ENCODE results near the gene DNAL4.

Gene DNAL4, protein sequence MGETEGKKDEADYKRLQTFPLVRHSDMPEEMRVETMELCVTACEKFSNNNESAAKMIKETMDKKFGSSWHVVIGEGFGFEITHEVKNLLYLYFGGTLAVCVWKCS

DNA sequence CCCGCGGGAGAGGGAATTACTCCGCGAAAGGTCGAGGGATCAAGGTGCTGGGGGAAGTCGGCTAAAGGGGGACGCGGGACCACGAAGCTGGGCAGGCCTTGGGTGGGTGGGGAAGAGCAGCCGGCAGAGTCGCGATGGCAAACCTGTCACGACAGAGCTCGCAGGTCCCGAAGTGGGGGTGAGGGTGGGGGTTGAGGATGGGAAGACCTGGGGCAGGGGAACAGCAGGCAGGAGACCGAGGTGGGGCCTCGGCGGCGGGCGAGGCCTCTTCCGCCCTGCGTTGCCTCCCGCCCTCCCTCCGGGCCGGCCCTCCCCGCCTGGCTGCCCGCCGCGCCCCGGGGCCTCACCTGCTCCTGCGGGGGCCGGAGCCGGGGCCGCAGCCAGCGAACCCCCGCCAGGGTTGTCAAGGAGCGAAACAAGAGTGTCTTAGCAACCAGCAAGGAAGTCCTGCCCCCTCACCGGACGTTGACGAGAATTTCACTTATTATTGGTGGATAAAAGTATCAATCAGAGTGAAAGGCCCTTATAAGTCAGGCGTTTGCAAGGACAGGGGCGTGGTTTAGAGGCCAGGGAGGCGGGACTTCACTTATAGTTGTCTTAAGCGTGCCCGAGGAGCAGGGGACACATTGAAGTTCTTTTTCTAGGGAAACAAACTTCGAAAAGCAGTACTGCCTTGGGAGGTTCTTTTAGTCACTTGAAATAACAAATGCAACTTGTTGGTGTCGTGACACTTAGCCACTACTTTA lies at the start of gene DNAL4:
Gene DNAL4 (minus strand): TSS at position 423 of the 746 bp plus-strand sequence. CDS start 11,412 bp downstream, outside the sequence.
- DNase-seq, result peak; percentile 98

DNA sequence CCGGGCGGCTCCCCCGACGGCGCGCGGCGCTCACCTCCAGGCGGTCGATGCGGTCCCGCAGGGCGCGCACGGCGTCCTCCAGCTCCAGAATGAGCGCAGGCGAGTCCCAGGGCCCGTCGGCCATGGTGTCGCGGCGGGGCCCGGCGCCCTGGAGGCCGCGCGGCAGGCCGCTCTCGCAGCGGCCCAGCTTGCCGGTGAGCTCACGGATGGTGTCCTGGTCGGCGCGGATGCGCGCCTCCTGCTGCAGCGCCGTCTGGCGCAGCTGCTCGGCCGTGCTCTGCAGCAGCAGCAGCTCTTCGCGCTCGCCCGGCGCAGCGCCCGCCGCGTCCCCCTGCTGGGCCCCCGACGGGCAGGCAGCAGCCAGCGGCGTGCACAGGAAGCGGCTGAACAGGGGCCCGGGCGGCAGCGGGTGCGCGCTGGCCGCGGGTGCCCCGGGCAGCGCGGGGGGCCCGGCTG lies 49.3 kb upstream of the DNAL4 start:
- peak; percentile 69 for DNase-seq

DNA sequence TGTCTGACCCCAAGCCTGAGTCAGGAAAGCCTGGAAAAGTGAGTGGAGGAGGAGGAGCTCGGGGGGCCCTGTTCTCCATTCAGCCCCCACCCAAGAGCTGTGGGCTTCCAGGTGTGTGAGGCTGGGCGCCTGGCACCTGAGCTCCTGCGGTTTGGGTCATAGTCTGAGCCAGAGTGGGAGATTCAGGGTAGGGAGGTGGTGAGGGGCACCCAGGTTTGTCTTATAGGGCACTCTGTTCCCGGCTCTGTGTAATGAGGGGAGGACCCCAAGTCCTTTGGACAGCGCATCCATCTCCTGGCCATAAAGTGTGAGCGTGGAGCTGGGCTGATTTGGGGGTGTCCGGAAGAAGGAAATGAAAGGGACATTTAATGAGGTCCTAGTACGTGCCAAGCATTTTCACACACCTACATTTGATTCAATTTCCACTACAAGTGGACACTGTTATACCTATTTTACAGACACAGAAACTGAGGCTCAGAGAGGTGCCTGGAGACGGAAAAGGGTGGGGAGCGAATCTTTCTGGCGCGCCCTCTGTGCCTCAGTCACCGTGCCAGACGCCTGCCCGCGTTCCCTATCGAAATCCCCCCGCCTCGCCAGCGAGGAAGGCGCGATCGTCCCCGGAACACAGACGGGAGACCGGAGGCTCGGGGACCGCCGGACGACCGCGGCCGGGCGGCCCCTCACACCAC lies 48.7 kb upstream of the DNAL4 start:
- DNase-seq, result no peak

DNA sequence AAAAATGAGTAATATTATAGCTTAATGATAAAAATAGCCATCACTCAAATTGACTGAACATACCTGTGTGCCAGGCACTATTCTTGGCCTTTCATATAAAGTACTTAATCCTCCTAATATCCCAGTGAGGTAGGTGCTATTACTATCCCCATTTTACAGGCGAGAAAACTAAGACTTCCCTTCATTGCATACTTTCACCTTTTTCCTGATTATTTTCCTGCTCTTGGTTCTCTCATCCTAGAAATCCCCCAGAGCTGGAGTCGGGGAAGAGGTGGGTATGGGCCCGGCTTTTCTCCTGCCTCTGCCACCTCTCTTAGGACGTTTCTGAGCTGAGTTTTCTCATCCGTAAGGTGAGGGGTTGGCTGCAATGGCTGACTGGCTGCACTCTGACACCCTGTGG lies 47.7 kb upstream of the DNAL4 start:
- DNase-seq, result no peak

DNA sequence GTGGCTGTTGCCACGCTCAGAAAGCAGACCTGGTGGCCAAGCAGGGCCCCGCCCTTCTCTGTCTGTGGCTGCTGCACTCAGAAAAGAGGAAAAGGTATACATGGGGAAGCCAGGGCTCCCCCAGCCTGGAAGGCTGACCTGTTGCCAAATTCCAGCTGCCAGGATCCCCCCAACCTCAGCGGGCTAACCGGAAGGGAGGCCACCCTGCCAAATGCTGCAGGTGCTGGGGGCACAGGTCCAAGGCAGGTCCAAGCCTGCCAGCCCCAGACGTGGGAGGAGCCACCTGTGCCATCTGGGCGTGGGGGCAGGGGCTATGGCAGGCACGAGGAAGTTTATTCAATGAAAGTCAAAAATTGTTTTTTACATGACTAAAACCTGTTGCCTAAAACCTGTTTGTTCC lies 47.3 kb upstream of the DNAL4 start:
- peak; percentile 55 for DNase-seq

DNA sequence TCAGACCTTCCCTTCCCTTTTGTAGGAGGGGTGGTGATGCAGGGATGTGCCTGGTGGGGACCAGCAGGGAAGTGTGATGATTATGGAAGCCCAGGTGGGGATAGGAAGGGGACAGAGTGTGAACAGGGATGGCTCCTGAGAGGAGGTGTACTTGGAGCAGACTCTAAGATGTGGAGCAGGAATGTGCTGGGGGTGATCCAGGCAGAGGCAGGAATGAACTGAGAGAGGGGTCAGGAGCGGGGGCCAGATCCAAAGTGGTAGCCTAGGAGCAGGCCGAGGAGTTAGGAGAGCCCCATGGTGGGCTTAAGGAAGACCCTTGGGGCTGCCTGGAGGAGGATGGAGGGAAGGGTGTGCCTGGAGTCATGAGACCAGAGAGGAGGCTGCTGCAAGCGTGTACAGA lies 46.2 kb upstream of the DNAL4 start:
- DNase-seq, result no peak

DNA sequence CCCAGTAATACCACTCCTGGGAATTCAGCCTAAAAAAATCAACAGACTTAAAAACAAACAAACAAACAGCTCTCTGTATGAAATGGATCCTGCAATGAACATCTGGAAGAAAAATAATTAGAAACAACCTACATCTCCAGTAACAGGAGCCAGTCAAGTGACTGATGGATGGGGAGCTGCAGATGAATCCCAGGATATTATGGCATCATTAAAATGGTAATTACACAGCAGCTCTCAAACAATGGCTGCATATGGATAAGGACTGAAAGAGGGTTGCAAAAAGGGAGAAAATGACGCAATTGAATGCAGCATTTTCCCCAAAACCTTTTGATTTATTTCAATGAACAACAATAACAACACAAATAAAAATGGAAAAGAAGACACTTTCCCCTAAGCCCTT lies 45.7 kb upstream of the DNAL4 start:
- DNase-seq, result no peak

DNA sequence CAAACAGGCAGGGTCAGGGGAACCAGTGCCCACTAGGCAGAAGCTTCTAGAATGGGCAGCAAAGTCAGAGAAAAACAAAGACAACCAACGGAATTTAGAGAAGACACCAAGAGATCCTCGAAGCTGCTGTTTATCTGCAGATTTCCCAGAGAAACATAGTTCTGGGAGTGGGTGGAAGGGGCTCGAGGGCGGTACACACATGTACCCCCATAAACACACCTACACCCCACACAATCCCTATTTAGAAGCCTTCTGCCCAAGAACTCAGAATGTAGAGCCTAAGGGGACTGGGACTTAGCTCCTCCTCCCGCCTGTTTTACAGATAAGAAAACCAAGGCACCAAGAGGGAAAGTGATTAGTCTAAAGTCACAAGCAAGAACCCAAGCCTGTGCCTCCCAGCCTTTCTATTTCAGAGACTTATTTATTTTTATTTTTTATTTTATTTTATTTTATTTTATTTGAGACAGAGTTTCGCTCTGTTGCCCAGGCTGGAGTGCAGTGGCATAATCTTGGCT lies 43.5 kb upstream of the DNAL4 start:
- no peak for DNase-seq

DNA sequence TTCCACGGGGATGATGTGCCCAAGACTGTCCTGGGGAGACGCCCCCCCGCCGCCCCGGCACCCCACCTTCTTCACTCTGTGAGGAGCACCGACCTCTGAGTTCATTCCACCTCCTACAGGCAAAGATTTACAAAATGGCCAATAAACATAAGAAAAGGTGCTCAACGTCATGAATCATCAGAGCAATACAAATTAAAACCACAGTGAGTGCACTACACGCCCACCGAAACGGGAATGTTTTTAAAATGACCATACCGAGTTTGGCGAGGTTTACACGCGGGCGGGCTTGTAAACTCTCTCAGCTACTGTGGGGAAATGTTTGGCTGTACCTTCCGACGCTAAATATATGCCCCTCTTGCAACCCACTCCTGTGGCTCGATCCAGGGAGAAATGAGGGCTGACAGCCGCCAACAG lies 42.0 kb upstream of the DNAL4 start:
- DNase-seq, result no peak

DNA sequence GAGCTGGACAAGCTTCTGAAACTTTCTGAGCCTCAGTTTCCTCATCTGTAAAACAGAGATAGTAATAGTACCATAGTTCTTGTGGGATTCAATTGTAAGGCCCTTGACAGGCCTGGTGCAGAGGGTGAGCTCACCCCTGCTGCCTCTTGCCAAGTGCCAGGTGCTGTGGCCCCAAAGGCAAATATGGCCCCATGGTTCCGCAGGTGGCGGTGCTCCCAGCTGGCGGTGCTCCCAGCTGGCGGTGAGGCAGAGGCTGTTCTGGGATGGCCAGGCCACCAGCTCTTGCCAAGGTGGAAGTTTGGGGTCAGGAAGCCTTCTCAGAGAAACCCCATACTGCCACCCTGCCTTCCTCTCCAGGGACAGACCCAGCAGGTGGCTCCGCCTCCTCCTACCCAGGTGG lies 41.0 kb upstream of the DNAL4 start:
- no peak for DNase-seq

DNA sequence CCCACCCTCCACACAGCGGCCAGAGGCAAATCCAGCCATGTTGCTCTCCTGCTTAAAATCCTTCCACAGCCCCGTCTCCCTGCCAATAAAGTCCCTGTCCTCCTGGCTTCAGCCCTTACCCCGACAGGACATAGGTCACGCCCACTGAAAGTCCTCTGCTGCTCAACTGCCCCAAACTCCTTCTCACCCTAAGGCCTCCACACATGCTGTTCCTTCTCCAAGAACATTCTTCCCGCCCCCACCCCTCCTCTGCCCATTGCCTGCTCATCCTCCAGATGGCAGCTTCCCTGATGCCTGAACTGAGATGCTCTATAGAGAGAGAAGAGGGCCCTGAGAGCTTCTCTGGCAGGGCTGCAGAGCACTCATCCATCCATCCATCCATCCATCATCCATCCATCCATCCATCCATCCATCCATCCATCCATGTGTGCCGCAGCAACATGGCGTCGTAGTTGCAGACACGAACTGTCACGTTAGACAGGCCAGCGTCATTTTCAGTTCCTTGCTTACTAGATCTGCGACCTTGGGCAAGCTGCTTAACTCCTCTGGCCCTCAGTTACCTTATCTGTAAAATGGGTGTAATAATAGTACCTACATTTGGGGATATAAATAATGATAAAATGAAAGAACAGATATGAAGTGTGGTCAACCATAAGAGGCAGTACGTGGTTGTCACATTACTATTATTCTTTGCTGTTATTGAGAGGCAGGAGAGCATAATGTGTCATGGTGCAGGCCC lies 40.4 kb upstream of the DNAL4 start:
- DNase-seq, result no peak

DNA sequence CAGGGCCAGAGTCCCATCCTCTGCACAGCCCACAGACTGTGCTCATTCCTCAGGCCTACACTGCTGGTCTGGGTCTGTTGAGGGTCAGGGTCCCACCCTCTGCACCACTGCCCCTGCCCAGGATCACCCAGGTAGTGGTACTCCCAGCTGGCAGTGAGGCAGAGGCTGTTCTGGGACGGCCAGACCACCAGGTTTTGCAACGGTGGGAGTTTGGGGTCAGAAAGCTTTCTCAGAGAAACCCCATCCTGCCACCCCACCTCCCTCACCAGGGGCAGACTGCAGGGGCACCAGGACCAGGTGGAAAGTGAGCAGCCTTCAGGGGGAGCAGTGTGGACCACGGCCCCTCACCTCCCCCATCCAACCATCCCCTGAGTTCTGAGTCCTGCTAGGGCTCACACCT lies 39.1 kb upstream of the DNAL4 start:
- DNase-seq, result no peak

DNA sequence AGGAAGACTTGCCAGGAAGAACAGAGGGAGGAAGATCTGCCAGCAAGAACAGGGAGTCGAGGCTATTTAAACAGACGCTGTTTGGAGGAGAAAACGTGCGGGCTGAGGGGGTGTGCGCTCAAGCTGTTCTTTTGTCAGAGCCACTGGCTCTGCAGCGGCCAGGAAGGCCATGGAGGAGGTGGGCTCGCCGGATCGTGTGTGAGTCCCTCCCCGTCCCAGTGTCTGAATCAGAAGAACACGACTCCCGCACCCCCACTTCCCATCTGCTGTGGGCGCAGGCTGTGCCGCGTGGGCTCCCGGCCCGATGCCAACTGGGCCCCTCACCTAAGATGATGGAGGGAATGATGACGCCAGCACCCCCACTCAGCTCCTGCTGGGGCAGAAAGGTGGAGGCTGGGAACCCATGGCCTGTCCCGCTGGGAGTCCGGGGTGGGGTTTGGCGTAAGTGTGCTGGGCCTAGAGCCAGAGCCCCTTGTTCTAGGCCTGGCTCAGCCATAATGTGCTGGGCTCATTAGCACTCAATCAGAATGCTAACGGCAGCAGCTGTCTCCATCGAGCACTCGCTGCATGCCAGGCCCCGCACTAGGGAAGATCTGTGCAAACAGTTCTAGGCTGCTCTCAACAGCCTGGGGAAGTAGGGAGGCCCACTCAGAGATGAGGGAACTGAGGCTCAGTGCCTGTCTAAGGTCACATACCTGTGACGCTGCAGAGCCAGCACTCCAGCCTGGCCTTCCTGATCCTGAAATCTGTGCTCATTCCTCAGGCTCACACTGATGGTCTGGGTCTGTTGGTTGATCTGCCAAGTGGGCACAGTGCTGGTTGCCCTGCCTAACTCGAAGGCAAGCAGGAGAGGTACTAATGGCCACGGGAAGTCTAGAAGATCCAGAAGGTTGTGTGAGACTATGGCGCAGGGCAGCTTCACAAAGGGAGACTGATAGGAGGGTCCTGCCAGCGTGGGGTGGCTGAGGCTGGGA lies 38.3 kb upstream of the DNAL4 start:
- peak; percentile 87 for DNase-seq

DNA sequence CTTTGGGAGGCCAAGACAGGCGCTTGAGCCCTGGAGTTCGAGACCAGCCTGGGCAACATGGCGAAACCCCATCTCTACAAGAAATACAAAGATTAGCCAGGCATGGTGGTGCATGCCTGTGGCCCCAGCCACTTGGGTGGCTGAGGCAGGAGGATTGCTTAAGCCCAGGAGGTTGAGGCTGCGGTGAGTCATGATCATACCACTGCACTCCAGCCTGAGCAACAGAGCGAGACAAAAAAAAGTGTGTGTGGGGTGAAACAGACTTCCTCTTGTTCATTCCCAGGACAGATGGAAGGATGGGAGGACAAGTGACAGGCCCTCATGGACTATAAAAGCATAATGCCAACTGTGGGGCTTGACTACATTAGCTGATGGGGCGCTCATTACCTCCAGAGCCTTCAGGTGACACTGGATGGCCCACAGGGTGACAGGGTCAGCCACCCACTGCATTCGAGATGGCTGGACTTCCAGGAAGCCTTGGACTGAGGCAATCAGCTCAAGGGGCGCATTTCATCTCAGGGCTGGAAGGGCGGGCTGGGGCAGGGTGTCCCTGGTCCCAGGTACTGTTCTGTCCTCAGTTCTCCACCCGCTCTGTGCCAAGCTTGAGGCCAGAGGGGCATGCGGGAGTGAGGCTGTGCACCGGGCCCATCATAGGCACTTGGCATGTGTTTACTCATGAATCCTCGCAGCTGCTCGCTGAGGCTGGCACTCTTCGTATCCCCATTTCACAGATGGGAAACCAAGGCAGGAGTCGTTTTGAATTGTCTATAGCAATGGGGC lies 37.4 kb upstream of the DNAL4 start:
- no peak for DNase-seq

DNA sequence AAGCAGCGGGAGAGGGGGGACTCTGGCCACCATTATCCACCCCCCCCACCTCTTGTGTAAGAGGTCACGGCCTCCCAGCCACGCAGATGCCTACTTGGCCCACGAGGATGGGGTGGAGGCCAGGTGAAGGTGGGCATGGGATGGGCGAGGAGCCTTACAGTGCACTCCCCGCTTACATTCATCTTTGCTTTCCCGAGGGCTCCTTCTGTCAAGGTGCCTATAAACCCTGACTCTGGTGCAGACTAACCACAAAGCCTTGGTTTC lies 36.8 kb upstream of the DNAL4 start:
- no peak for DNase-seq

DNA sequence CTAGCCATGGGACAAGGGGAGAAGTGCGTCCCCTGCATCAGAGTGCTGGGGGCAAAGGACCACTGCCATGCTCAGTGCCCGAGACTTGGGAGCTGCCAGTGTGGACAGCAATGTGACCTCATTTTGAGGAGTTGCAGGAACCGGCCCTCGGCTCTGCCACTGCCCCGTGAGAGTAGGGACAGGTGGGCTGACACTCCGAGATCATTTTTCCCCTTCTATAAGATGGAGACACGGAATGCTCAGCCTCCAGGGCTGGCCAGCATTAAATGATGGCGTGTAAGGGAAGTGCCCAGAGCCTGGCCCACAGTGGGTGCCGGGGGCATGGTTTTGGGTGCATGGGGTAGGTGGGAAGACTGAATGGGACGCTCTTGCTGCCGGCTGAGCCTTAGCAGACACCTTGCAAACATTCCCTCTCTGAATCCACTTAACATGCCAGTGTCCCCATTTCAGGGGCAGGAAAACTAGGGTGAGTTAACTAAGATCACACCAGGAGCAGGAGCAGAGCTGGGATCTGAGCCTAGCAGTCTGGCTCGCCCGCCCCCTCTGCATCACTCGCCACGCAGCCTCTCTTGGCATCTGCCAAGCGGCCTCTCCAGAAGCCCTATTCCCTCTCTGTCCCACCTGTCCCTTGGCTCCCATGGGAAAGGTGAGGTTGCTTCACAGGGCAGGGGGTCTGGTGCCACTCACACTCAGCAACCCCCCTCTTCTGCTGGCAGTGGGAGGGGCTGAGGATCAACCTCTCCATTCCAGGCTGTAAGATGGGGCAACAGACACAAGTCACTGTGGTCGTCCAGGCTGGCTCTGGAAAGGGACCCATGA lies 36.3 kb upstream of the DNAL4 start:
- DNase-seq, result peak; percentile 79

DNA sequence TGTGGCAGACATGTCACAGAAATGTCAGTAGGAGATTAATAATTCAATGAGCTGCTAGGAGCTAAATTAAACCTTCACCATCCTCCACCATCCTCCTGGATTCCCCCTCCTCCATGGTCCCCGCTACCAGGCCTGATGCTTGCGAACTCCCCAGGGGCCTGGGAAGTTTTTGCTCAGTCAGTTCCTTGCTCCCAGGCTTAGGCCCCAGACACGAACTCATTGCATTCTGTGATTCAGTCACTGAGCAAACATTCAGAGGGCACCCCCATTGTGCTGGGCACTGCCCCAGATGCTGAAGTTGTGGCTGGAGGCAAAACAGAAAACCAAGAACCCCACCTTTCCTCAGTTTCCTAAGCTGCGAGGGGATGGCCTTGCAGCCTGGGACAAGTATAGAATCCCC lies 35.5 kb upstream of the DNAL4 start:
- DNase-seq, result no peak

DNA sequence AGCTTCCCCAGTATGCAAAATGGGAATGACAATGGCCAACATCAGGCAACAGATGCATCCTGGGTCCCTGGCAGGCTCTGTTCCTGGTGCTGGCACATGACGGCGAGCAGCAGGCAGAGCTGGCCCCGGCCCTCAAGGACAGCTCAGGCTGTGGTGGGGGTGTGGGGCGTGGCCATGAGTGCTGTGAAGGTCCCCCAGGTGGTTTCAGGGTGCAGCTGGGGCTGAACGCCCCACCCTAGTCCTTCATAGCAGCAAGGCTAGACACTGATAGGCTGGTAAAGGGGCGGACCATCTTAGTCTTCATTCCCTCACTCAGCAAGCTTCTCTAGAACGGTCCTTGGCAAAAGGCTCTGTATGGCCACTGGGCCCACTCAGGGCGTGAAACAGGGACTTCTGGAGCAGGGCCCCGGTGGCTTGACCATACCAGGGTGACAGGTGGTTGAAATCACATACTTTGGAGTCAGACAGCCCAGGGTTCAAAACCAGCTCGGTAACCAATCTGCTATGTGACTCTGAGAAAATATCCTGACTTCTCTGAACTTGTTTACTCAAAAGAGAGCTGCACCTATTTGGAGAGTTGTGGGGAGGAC lies 34.8 kb upstream of the DNAL4 start:
- DNase-seq, result no peak

DNA sequence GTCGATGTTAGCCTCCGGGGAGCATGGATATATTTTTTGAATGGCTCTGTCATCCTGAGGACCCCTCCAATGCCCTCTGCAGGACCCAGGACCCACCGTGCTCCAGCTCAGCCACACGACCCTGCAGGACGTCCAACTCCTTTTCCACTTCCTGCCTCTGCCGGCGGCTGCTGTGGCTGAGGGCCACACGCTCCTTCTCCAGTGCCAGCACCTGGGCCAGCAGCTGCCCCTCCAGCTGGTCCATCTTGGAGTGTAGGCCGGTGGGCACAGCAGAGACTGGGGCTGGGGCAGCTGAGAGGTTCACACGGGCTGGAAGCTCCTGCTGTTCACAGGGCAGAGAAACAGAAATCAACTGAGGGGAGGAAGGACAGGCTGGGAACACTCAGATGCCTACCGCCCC lies 34.2 kb upstream of the DNAL4 start:
- no peak for DNase-seq

DNA sequence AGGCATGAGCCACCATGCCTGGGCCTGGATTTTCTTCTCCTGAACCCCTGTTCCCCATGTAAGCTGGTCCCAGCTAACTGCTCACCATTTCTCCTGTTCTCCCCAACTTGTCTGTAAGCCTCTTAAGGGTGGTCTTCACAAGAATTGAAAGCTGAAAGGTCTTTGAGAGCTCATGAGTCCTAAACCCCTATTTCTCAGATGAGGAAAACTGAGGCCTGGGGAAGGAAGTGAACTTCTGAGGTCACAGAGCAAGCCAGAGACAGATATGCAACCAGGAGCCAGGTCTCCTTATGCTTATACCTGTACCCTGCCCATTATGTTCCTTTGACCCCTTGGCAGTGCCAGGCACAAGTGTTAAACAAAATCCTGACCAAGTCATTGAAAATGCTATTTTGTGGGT lies 33.6 kb upstream of the DNAL4 start:
- no peak for DNase-seq
